Measurements from ENCODE around the gene UBE2E2. TPM values are rescaled to one million over a fixed set of nuclear protein-coding genes. Genes with fewer than 3 reads are reported as not detected.
"Not testable (repeated sequence)": the region's sequence is repeated elsewhere in the genome, so short reads cannot be mapped to it uniquely, and the experiment has no call there.

Gene UBE2E2
- total and polyA plus RNA-seq, 2 donors (not counting 1 experiment from before 2014, with no cell fraction given) = 16.0 to 45.0 TPM

- POLR2A ChIA-PET = interaction anchor here (0.6 kb wide), 1 partner anchor 431 kb away, joined by 3 read pairs; no protein-coding TSS in a partner anchor
- peak overlapping the region; percentile 64 for H2AFZ ChIP-seq (ENCODE audit: insufficient read depth, low read depth, low read length, poor library complexity, severe bottlenecking)
- TF ChIP-seq CTCF (IDR thresholded peaks at IDR 0.05) = no peak
- no peak for TF ChIP-seq EZH2 (IDR thresholded peaks at IDR 0.05; ENCODE audit: borderline replicate concordance, insufficient read depth, low read depth, low read length, poor library complexity, severe bottlenecking)
Observed at GRCh38 chr3:23612296-23612891, 409.3 kb downstream of the UBE2E2 start.

DNA sequence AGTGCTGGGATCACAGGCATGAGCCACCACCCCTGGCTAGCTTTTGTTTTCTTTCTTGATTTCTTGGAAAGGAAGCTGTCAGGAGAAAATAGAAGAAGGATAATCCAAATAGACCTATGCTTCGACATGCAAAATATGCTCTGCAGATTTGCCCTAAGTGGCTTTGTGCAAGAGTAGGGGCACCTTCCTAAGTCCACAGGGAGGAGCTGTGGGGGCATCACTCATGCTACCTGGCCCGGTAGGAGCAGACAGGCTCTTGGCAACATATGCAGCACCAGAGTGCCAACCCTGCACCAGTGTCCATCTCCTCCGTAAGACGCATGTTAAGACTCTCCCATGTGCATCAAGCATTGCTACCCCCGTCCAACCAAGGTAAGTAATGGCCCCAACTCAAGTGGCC, 411.9 kb downstream of the UBE2E2 start:
- CTCF ChIA-PET = interaction anchor here (0.7 kb wide), 2 partner anchors 26 to 352 kb away, joined by 3 read pairs; no protein-coding TSS in a partner anchor
- H3K4me3 Mint-ChIP-seq = no peak overlapping the region
- peaks cover 24 to 26% of the 10 kb centered on the region in 2 donors for H3K4me1 ChIP-seq (ENCODE audit: control insufficient read depth in 2 of 2, insufficient read depth in 2 of 2, low read length in 2 of 2)
- H3K4me1 Mint-ChIP-seq = peaks cover 35% of the 10 kb centered on the region
- no peak overlapping the region for H3K9ac ChIP-seq (ENCODE audit: low read length)
- H3K79me2 ChIP-seq (ENCODE audit: control insufficient read depth, insufficient read depth, low read length) = no peaks in the 10 kb centered on the region
- TF ChIP-seq EZH2 (IDR thresholded peaks at IDR 0.05; ENCODE audit: borderline replicate concordance, insufficient read depth, low read depth, low read length, poor library complexity, severe bottlenecking) (no peak), CTCF (IDR thresholded peaks at IDR 0.05) (no peak)
- ATAC-seq (ENCODE audit: low read depth) (no peak), DNase-seq (no peak)
- no peaks in the 10 kb centered on the region for H3K27me3 Mint-ChIP-seq
- H3K4me2 ChIP-seq (replicated peaks; ENCODE audit: low read depth, low read length, poor library complexity, severe bottlenecking) = no peak overlapping the region
- peaks cover 0 to 1% (median 0%) of the 10 kb centered on the region in 3 donors for H3K9me3 ChIP-seq (ENCODE audit: control extremely low read depth in 1 of 3, control insufficient read depth in 2 of 3, insufficient read depth in 1 of 3, low read length in 2 of 3)
- 97% methylated on average over 4 of the region's 5 CpGs for WGBS (ENCODE audit: insufficient coverage)
- POLR2A ChIA-PET = no interaction called here
- no peak overlapping the region for H3K27ac ChIP-seq (ENCODE audit: low read length in 2 of 2)
- H3K27ac Mint-ChIP-seq = no peak overlapping the region
- no peak overlapping the region for H2AFZ ChIP-seq (ENCODE audit: insufficient read depth, low read depth, low read length, poor library complexity, severe bottlenecking)
- H4K20me1 ChIP-seq (ENCODE audit: control insufficient read depth, insufficient read depth, low read length, poor library complexity, severe bottlenecking) = no peaks in the 10 kb centered on the region
- H3K27me3 ChIP-seq (replicated peaks in 1 of 4; ENCODE audit: control extremely low read depth in 1 of 4, control insufficient read depth in 3 of 4, insufficient read depth in 4 of 4, low read length in 3 of 4) = no peaks in the 10 kb centered on the region
- no peak overlapping the region for H3K4me3 ChIP-seq (ENCODE audit: control extremely low read depth in 1 of 5, extremely low read depth in 1 of 5, insufficient read depth in 1 of 5, low read depth in 2 of 5, low read length in 4 of 5)
- H3K36me3 ChIP-seq (replicated peaks in 1 of 2; ENCODE audit: control extremely low read depth in 1 of 2, control insufficient read depth in 1 of 2, extremely low read depth in 1 of 2, insufficient read depth in 2 of 2, low read length in 1 of 2) = no peaks in the 10 kb centered on the region
- no peaks in the 10 kb centered on the region for H3K9me3 Mint-ChIP-seq (ENCODE audit: insufficient read depth)
- intact Hi-C loops (cut with micrococcal nuclease) = no loop called here

More at GRCh38 chr3:23612296-23612891, 409.3 kb downstream of the UBE2E2 start:
- Histone ChIP-seq H3K27ac (ENCODE audit: low read length in 2 of 2) (no peak overlapping the region), H3K27me3 (replicated peaks in 1 of 4; ENCODE audit: control extremely low read depth in 1 of 4, control insufficient read depth in 3 of 4, insufficient read depth in 4 of 4, low read length in 3 of 4) (no peaks in the 10 kb centered on the region), H3K79me2 (ENCODE audit: control insufficient read depth, insufficient read depth, low read length) (no peaks in the 10 kb centered on the region), H3K9me3 (ENCODE audit: control extremely low read depth in 1 of 3, control insufficient read depth in 2 of 3, insufficient read depth in 1 of 3, low read length in 2 of 3) (no peaks in the 10 kb centered on the region), H3K4me2 (replicated peaks; ENCODE audit: low read depth, low read length, poor library complexity, severe bottlenecking) (peak overlapping the region; percentile 64), H4K20me1 (ENCODE audit: control insufficient read depth, insufficient read depth, low read length, poor library complexity, severe bottlenecking) (no peaks in the 10 kb centered on the region), H3K4me1 (ENCODE audit: control insufficient read depth in 2 of 2, insufficient read depth in 2 of 2, low read length in 2 of 2) (peaks cover 24 to 26% of the 10 kb centered on the region in 2 donors), H3K36me3 (replicated peaks in 1 of 2; ENCODE audit: control extremely low read depth in 1 of 2, control insufficient read depth in 1 of 2, extremely low read depth in 1 of 2, insufficient read depth in 2 of 2, low read length in 1 of 2) (no peaks in the 10 kb centered on the region), H3K4me3 (ENCODE audit: control extremely low read depth in 1 of 5, extremely low read depth in 1 of 5, insufficient read depth in 1 of 5, low read depth in 2 of 5, low read length in 4 of 5) (peak overlapping the region in 2 of 5 experiments; percentile 13 to 46), H3K9ac (ENCODE audit: low read length) (peak overlapping the region; percentile 34)
- intact Hi-C loops (cut with micrococcal nuclease) = no loop called here
- 20% methylated on average over 7 of the region's 15 CpGs for WGBS (ENCODE audit: insufficient coverage)
- Mint-ChIP-seq H3K27ac (peak overlapping the region; percentile 60), H3K27me3 (no peaks in the 10 kb centered on the region), H3K9me3 (ENCODE audit: insufficient read depth) (no peaks in the 10 kb centered on the region), H3K4me1 (peaks cover 32% of the 10 kb centered on the region), H3K4me3 (peak overlapping the region; percentile 62)
- CTCF ChIA-PET = interaction anchor here (1.0 kb wide), 1 partner anchor 9 kb away, joined by 3 read pairs; no protein-coding TSS in a partner anchor
- no peak for ATAC-seq (ENCODE audit: low read depth)
- no peak for DNase-seq

GRCh38 chr3:23618475-23618874, 415.3 kb downstream of the UBE2E2 start:
- H3K27ac ChIP-seq (ENCODE audit: low read length in 2 of 2); DNase-seq; H3K36me3 ChIP-seq (replicated peaks in 1 of 2; ENCODE audit: control extremely low read depth in 1 of 2, control insufficient read depth in 1 of 2, extremely low read depth in 1 of 2, insufficient read depth in 2 of 2, low read length in 1 of 2); H4K20me1 ChIP-seq (ENCODE audit: control insufficient read depth, insufficient read depth, low read length, poor library complexity, severe bottlenecking); H3K27ac Mint-ChIP-seq; H3K9me3 ChIP-seq (ENCODE audit: control extremely low read depth in 1 of 3, control insufficient read depth in 2 of 3, insufficient read depth in 1 of 3, low read length in 2 of 3); H3K4me3 Mint-ChIP-seq; ATAC-seq (ENCODE audit: low read depth); intact Hi-C loops (cut with micrococcal nuclease); CTCF ChIA-PET; POLR2A ChIA-PET; H3K79me2 ChIP-seq (ENCODE audit: control insufficient read depth, insufficient read depth, low read length); H3K4me2 ChIP-seq (replicated peaks; ENCODE audit: low read depth, low read length, poor library complexity, severe bottlenecking); H3K9ac ChIP-seq (ENCODE audit: low read length); H3K9me3 Mint-ChIP-seq (ENCODE audit: insufficient read depth); H3K27me3 ChIP-seq (replicated peaks in 1 of 4; ENCODE audit: control extremely low read depth in 1 of 4, control insufficient read depth in 3 of 4, insufficient read depth in 4 of 4, low read length in 3 of 4); H3K4me3 ChIP-seq (ENCODE audit: control extremely low read depth in 1 of 5, extremely low read depth in 1 of 5, insufficient read depth in 1 of 5, low read depth in 2 of 5, low read length in 4 of 5); H2AFZ ChIP-seq (ENCODE audit: insufficient read depth, low read depth, low read length, poor library complexity, severe bottlenecking); H3K27me3 Mint-ChIP-seq: not testable (repeated sequence)
- H3K4me1 Mint-ChIP-seq = peaks cover 23% of the 10 kb centered on the region
- WGBS (ENCODE audit: insufficient coverage) = no CpG with 5 or more reads among the region's 2 CpGs
- peaks cover 14 to 16% of the 10 kb centered on the region in 2 donors for H3K4me1 ChIP-seq (ENCODE audit: control insufficient read depth in 2 of 2, insufficient read depth in 2 of 2, low read length in 2 of 2)

Measured in B cell (primary cell).